HEK293 (cell line): ENCODE data around the gene UVSSA.

Source experiments
- CTCF ChIA-PET: fragments of 350-600 bp; formaldehyde crosslinking; extraction: SDS; loops from one replicate; lab custom pipeline; 2021; ENCODE audit warnings: antibody characterized with exemption; lab: Yijun Ruan, JAX
- POLR2A ChIA-PET: fragments of 300-600 bp; formaldehyde crosslinking; extraction: SDS; loops from one replicate; lab custom pipeline; 2020; ENCODE audit warnings: antibody characterized with exemption, inconsistent platforms; lab: Yijun Ruan, JAX
- H3K27ac ChIP-seq: fragments of 200-500 bp; sonication (Bioruptor generic); 2 replicates; pipeline ENCODE4 v1.5.1; 2014; ENCODE audit warnings: low read depth, low read length, control low read depth, inconsistent platforms; ENCODE audit errors: extremely low read depth
- H3K36me3 ChIP-seq, 2 experiments: fragments of 200-500 bp in 1 of 2; sonication (Bioruptor generic) in 1 of 2; 1 replicate in 1 of 2; 2 replicates in 1 of 2; pipeline ENCODE4 v1.5.1; 2014 to 2017; ENCODE audit warnings: inconsistent platforms in 2 of 2, low read length in 2 of 2; ENCODE audit not compliant: control insufficient read depth in 2 of 2, insufficient read depth in 1 of 2
- H3K4me1 ChIP-seq: fragments of 200-500 bp; sonication (Bioruptor generic); 2 replicates; pipeline ENCODE4 v1.5.1; 2014; ENCODE audit warnings: mild to moderate bottlenecking, low read length, inconsistent platforms; ENCODE audit not compliant: control insufficient read depth, insufficient read depth
- H3K4me3 ChIP-seq: 2 replicates; pipeline ENCODE4 v1.5.1; 2011; ENCODE audit warnings: low read depth, mild to moderate bottlenecking, control low read depth, low read length, moderate library complexity
- H3K9me3 ChIP-seq: fragments of 200-500 bp; sonication (Bioruptor generic); 2 replicates; pipeline ENCODE4 v1.5.1; 2014; ENCODE audit warnings: low read depth, low read length, inconsistent platforms; ENCODE audit not compliant: control insufficient read depth, insufficient read depth
- IKZF3 ChIP-seq: fragments of 450-650 bp; IDR thresholded peaks from 2 replicates; pipeline ENCODE4 v1.5.0; 2018; ENCODE audit warnings: missing biosample characterization, mild to moderate bottlenecking, missing genetic modification characterization, moderate library complexity
- INSM2 ChIP-seq: fragments of 450-650 bp; formaldehyde crosslinking; IDR thresholded peaks from 2 replicates; pipeline ENCODE4 v1.5.1; 2016; ENCODE audit warnings: missing biosample characterization, missing genetic modification characterization
- PATZ1 ChIP-seq: fragments of 450-650 bp; formaldehyde crosslinking; IDR thresholded peaks from 2 replicates; pipeline ENCODE4 v1.5.1; 2016; ENCODE audit warnings: missing biosample characterization, missing genetic modification characterization
- RBAK ChIP-seq: fragments of 450-650 bp; formaldehyde crosslinking; IDR thresholded peaks from 2 replicates; pipeline ENCODE4 v1.5.1; 2016; ENCODE audit warnings: missing biosample characterization, missing genetic modification characterization
- YY2 ChIP-seq: fragments of 450-650 bp; formaldehyde crosslinking; IDR thresholded peaks from 2 replicates; pipeline ENCODE4 v1.5.1; 2016; ENCODE audit warnings: missing biosample characterization, missing genetic modification characterization
- ZBTB48 ChIP-seq: fragments of 450-650 bp; formaldehyde crosslinking; IDR thresholded peaks from 2 replicates; pipeline ENCODE4 v1.5.1; 2016; ENCODE audit warnings: missing biosample characterization, missing genetic modification characterization
- ZBTB49 ChIP-seq: fragments of 450-650 bp; formaldehyde crosslinking; IDR thresholded peaks from 2 replicates; pipeline ENCODE4 v1.5.1; 2016; ENCODE audit warnings: missing biosample characterization, missing genetic modification characterization, low read depth
- ZFHX2 ChIP-seq: fragments of 450-650 bp; formaldehyde crosslinking; conservative IDR thresholded peaks from 2 replicates; pipeline ENCODE4 v1.5.1; 2016; ENCODE audit warnings: missing biosample characterization, missing genetic modification characterization
- ZNF18 ChIP-seq: fragments of 450-650 bp; formaldehyde crosslinking; IDR thresholded peaks from 2 replicates; pipeline ENCODE4 v1.5.1; 2016; ENCODE audit warnings: missing biosample characterization, missing genetic modification characterization
- ZNF2 ChIP-seq: fragments of 450-650 bp; formaldehyde crosslinking; IDR thresholded peaks from 2 replicates; pipeline ENCODE4 v1.5.1; 2016; ENCODE audit warnings: missing biosample characterization, missing genetic modification characterization
- ZNF341 ChIP-seq: fragments of 450-650 bp; formaldehyde crosslinking; IDR thresholded peaks from 2 replicates; pipeline ENCODE4; 2016; ENCODE audit warnings: low read depth, missing biosample characterization, missing genetic modification characterization
- ZNF354C ChIP-seq: fragments of 450-650 bp; formaldehyde crosslinking; IDR thresholded peaks from 2 replicates; pipeline ENCODE4 v1.5.1; 2016; ENCODE audit warnings: missing biosample characterization, missing genetic modification characterization, low read depth, borderline replicate concordance
- ZNF362 ChIP-seq: fragments of 450-650 bp; formaldehyde crosslinking; IDR thresholded peaks from 2 replicates; pipeline ENCODE4 v1.5.1; 2016; ENCODE audit warnings: missing biosample characterization, missing genetic modification characterization
- ZNF518A ChIP-seq: fragments of 450-650 bp; formaldehyde crosslinking; conservative IDR thresholded peaks from 2 replicates; pipeline ENCODE4 v1.5.1; 2016; ENCODE audit warnings: low read depth, missing biosample characterization, missing genetic modification characterization
- ZNF585B ChIP-seq: fragments of 450-650 bp; formaldehyde crosslinking; IDR thresholded peaks from 2 replicates; pipeline ENCODE4 v1.5.1; 2016; ENCODE audit warnings: missing biosample characterization, missing genetic modification characterization
- ZNF776 ChIP-seq: fragments of 450-650 bp; formaldehyde crosslinking; IDR thresholded peaks from 2 replicates; pipeline ENCODE4 v1.5.0; 2017; ENCODE audit warnings: missing biosample characterization, missing genetic modification characterization, borderline replicate concordance
- ZSCAN4 ChIP-seq: fragments of 450-650 bp; formaldehyde crosslinking; IDR thresholded peaks from 2 replicates; pipeline ENCODE4 v1.5.1; 2017; ENCODE audit warnings: missing biosample characterization, missing genetic modification characterization

UVSSA gene

GRCh38 chr4:1359976-1360375 lies 13.0 kb downstream of the UVSSA start:
- no peak for TF ChIP-seq PATZ1 (tag by site-specific recombination)
- TF ChIP-seq INSM2 (tag by site-specific recombination): no peak
- no peak for TF ChIP-seq ZBTB49
- TF ChIP-seq ZNF518A: no peak
- no peak for TF ChIP-seq ZNF362 (tag by site-specific recombination)
- TF ChIP-seq ZNF776 (tag by site-specific recombination): no peak
- no peak for TF ChIP-seq ZBTB48 (tag by site-specific recombination)
- TF ChIP-seq ZFHX2 (tag by site-specific recombination): no peak
- no peak for TF ChIP-seq ZNF2 (tag by site-specific recombination)
- no peak for TF ChIP-seq ZNF354C (tag by site-specific recombination)
- TF ChIP-seq ZNF18 (tag by site-specific recombination): no peak
- no peak for TF ChIP-seq IKZF3 (tag by site-specific recombination)
- no peak for TF ChIP-seq ZSCAN4 (tag by site-specific recombination)
- no peak for TF ChIP-seq ZNF341 (tag by site-specific recombination)
- no peak for TF ChIP-seq ZNF585B (tag by site-specific recombination)
- TF ChIP-seq YY2 (tag by site-specific recombination): no peak
- TF ChIP-seq RBAK (tag by site-specific recombination): no peak
- Histone ChIP-seq H3K9me3 (no peaks in the 10 kb centered on the region), H3K36me3 (peaks cover 0 to 60% of the 10 kb centered on the region in 2 experiments; a peak in 1 of 3 replicates), H3K4me1 (no peaks in the 10 kb centered on the region), H3K4me3 (no peak overlapping the region), H3K27ac (no peak overlapping the region)
- ChIA-PET CTCF (no interaction called here), POLR2A (no interaction called here)
